ENCODE results near the gene LTBP3. TPM values are rescaled to one million over a fixed set of nuclear protein-coding genes. Genes with fewer than 3 reads are reported as not detected.
A peak's percentile ranks its signal among the peaks of the same experiment; 100 is the strongest.

Gene LTBP3
- total and polyA plus RNA-seq, 9 of the 15 experiments (the other 6 are each of a cell fraction or from before 2014, with no cell fraction given) = 0.06 to 20.5 (median 4.8) TPM

DNA sequence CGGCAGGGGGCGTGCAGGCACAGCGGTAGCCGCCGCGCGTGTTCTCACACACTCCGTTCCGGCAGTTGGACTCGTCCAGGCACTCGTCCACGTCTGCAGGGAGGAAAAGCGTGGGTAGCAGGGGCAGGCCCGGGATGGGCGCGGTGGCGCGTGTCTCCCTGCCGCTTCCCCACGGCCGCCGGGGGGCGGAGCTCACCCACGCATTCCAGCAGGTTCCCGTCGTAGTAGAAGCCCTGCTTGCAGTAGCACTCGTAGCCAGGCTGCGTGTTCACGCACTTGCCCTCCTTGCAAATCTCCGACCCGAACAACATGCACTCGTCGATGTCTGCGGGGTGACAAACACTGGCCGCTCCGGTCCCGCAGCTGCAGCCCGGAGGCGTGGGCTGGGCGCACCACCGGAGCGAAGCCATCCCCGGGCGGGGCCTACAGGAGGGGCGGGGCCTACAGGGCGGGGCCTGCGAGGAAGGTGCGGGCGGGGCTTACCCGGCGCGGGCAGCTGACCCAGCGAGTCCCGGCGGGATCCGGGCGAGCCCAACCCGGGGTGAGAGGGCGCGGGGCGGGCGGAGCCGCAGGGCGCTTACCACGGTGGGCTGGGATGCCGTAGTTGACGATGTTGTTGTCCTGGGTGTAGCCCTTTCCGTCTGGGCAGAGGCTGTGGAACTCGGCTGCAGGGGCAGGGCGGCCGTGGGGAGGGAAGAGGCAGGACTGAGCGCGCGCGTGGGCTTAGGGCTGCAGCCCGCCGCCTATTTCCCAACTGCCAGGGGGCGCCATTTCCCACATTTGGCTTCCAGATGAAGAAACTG lies 17.7 kb downstream of the LTBP3 start (continued):
- TF ChIP-seq RCOR1 (IDR thresholded peaks at IDR 0.05; ENCODE audit: borderline replicate concordance in 1 of 2, low read depth in 2 of 2, low read length in 2 of 2) (peak in 1 of 2 experiments; percentile 19; a peak in 1 of 4 replicates), SIX5 (IDR thresholded peaks at IDR 0.05; ENCODE audit: borderline replicate concordance in 1 of 2, insufficient read depth in 1 of 2, low read depth in 1 of 2, low read length in 2 of 2) (no peak), ZNF224 (CRISPR knock-in tag; IDR thresholded peaks at IDR 0.05) (no peak), KLF1 (tag; IDR thresholded peaks at IDR 0.05) (0 out of 2 replicates have a peak, but pooled peaks have one; percentile 22), RBM17 (IDR thresholded peaks at IDR 0.05; ENCODE audit: borderline replicate concordance, low read depth, low read length) (no peak), NFIC (IDR thresholded peaks at IDR 0.05) (peak; percentile 47), ZFX (CRISPR knock-in tag; IDR thresholded peaks at IDR 0.05) (peak; percentile 55; the same call in 1 of the 2 replicates), ZNF146 (CRISPR knock-in tag; IDR thresholded peaks at IDR 0.05; ENCODE audit: unreplicated experiment) (no peak), GTF2A2 (tag; IDR thresholded peaks at IDR 0.05) (no peak), FOXA1 (IDR thresholded peaks at IDR 0.05; ENCODE audit: borderline replicate concordance) (no peak), SMC3 (conservative IDR thresholded peaks at IDR 0.05; ENCODE audit: insufficient read depth, low read depth, low read length) (peak; percentile 83), SMAD1 (IDR thresholded peaks at IDR 0.05; ENCODE audit: low read depth, low read length, partially characterized antibody) (no peak), HOXB6 (CRISPR knock-in tag; IDR thresholded peaks at IDR 0.05; ENCODE audit: borderline replicate concordance) (no peak), CBX5 (IDR thresholded peaks at IDR 0.05; ENCODE audit: borderline replicate concordance, low read depth) (0 out of 2 replicates have a peak, but pooled peaks have one; percentile 59), PURB (CRISPR knock-in tag; IDR thresholded peaks at IDR 0.05; ENCODE audit: low read depth) (no peak), JUND (IDR thresholded peaks at IDR 0.05; ENCODE audit: borderline replicate concordance, low read depth, low read length) (peak; percentile 22; the same call in 1 of the 2 replicates), JUND (tag; IDR thresholded peaks at IDR 0.05; ENCODE audit: borderline replicate concordance, low read depth, low read length) (peak; percentile 29; the same call in 1 of the 3 replicates), CBFB (CRISPR knock-in tag; IDR thresholded peaks at IDR 0.05) (peak; percentile 62; the same call in 1 of the 2 replicates), CCNT2 (IDR thresholded peaks at IDR 0.05; ENCODE audit: borderline replicate concordance, extremely low read depth, insufficient read length, low read depth, low read length) (peak; percentile 80), TEAD2 (tag; IDR thresholded peaks at IDR 0.05) (0 out of 2 replicates have a peak, but pooled peaks have one; percentile 41), RBBP5 (IDR thresholded peaks at IDR 0.05; ENCODE audit: borderline replicate concordance, insufficient read depth, low read length, poor library complexity, severe bottlenecking) (peak; percentile 37)
- TF ChIP-seq, protein P1, sequence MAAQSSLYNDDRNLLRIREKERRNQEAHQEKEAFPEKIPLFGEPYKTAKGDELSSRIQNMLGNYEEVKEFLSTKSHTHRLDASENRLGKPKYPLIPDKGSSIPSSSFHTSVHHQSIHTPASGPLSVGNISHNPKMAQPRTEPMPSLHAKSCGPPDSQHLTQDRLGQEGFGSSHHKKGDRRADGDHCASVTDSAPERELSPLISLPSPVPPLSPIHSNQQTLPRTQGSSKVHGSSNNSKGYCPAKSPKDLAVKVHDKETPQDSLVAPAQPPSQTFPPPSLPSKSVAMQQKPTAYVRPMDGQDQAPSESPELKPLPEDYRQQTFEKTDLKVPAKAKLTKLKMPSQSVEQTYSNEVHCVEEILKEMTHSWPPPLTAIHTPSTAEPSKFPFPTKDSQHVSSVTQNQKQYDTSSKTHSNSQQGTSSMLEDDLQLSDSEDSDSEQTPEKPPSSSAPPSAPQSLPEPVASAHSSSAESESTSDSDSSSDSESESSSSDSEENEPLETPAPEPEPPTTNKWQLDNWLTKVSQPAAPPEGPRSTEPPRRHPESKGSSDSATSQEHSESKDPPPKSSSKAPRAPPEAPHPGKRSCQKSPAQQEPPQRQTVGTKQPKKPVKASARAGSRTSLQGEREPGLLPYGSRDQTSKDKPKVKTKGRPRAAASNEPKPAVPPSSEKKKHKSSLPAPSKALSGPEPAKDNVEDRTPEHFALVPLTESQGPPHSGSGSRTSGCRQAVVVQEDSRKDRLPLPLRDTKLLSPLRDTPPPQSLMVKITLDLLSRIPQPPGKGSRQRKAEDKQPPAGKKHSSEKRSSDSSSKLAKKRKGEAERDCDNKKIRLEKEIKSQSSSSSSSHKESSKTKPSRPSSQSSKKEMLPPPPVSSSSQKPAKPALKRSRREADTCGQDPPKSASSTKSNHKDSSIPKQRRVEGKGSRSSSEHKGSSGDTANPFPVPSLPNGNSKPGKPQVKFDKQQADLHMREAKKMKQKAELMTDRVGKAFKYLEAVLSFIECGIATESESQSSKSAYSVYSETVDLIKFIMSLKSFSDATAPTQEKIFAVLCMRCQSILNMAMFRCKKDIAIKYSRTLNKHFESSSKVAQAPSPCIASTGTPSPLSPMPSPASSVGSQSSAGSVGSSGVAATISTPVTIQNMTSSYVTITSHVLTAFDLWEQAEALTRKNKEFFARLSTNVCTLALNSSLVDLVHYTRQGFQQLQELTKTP (IDR thresholded peaks at IDR 0.05; ENCODE audit: low read depth in 1 of 2, partially characterized antibody in 2 of 2) = no peak
- TF ChIP-seq, protein P2, sequence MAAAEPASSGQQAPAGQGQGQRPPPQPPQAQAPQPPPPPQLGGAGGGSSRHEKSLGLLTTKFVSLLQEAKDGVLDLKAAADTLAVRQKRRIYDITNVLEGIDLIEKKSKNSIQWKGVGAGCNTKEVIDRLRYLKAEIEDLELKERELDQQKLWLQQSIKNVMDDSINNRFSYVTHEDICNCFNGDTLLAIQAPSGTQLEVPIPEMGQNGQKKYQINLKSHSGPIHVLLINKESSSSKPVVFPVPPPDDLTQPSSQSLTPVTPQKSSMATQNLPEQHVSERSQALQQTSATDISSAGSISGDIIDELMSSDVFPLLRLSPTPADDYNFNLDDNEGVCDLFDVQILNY (CRISPR knock-in tag; IDR thresholded peaks at IDR 0.05) = 0 out of 2 replicates have a peak, but pooled peaks have one; percentile 63
